ENCODE data around the gene KCTD4.

The KCTD4 gene

GRCh38 chr13:45185286-45185685, 15.6 kb downstream of the KCTD4 start:
- H3K4me3 ChIP-seq = no peak overlapping the region
- H3K27me3 ChIP-seq = no peaks in the 10 kb centered on the region
- intact Hi-C loops (cut with DNase I; ENCODE audit: low total_unique reads) = no loop called here
- no peaks in the 10 kb centered on the region for H3K9me3 ChIP-seq
- TF ChIP-seq CTCF (IDR thresholded peaks at IDR 0.05) = no peak
- peaks cover 0 to 4% (median 0%) of the 10 kb centered on the region in 3 donors for H3K36me3 ChIP-seq
- no peak overlapping the region for H3K27ac ChIP-seq
- no peak for DNase-seq
- no peaks in the 10 kb centered on the region for H3K4me1 ChIP-seq

GRCh38 chr13:45184693-45185092, 16.2 kb downstream of the KCTD4 start:
- no peaks in the 10 kb centered on the region for H3K9me3 ChIP-seq
- intact Hi-C loops (cut with DNase I; ENCODE audit: low total_unique reads) = no loop called here
- H3K27me3 ChIP-seq = no peaks in the 10 kb centered on the region
- DNase-seq = no peak
- H3K27ac ChIP-seq = no peak overlapping the region
- H3K4me3 ChIP-seq = no peak overlapping the region
- H3K36me3 ChIP-seq = peaks cover 0 to 4% (median 0%) of the 10 kb centered on the region in 3 donors
- H3K4me1 ChIP-seq = no peaks in the 10 kb centered on the region
- no peak for TF ChIP-seq CTCF (IDR thresholded peaks at IDR 0.05)

- H3K9me3 ChIP-seq = no peaks in the 10 kb centered on the region
- intact Hi-C loops (cut with DNase I; ENCODE audit: low total_unique reads) = no loop called here
- H3K27ac ChIP-seq = no peak overlapping the region
- H3K36me3 ChIP-seq = peaks cover 0 to 4% (median 0%) of the 10 kb centered on the region in 3 donors
- no peak overlapping the region for H3K4me3 ChIP-seq
- no peaks in the 10 kb centered on the region for H3K27me3 ChIP-seq
- H3K4me1 ChIP-seq = peaks cover 0 to 9% (median 6%) of the 10 kb centered on the region in 4 donors
- TF ChIP-seq CTCF (IDR thresholded peaks at IDR 0.05) = no peak
- DNase-seq = no peak
These were observed 19.9 kb downstream of the KCTD4 start for GRCh38 chr13:45180713-45181601.

- Histone ChIP-seq H3K27ac (no peak overlapping the region), H3K27me3 (no peaks in the 10 kb centered on the region), H3K4me1 (peaks cover 0 to 9% (median 6%) of the 10 kb centered on the region in 4 donors), H3K36me3 (peaks cover 0 to 4% (median 0%) of the 10 kb centered on the region in 3 donors), H3K9me3 (no peaks in the 10 kb centered on the region), H3K4me3 (no peak overlapping the region)
- no peak for TF ChIP-seq CTCF (IDR thresholded peaks at IDR 0.05)
- DNase-seq = no peak
- intact Hi-C loops (cut with DNase I; ENCODE audit: low total_unique reads) = no loop called here
These were observed 20.5 kb downstream of the KCTD4 start for GRCh38 chr13:45180303-45180702.

- DNase-seq = no peak
- no peak for TF ChIP-seq CTCF (IDR thresholded peaks at IDR 0.05)
- intact Hi-C loops (cut with DNase I; ENCODE audit: low total_unique reads) = no loop called here
- Histone ChIP-seq H3K9me3 (no peaks in the 10 kb centered on the region), H3K4me1 (peaks cover 0 to 9% (median 6%) of the 10 kb centered on the region in 4 donors), H3K27ac (no peak overlapping the region), H3K4me3 (no peak overlapping the region), H3K27me3 (no peaks in the 10 kb centered on the region), H3K36me3 (peaks cover 0 to 4% (median 0%) of the 10 kb centered on the region in 3 donors)
These were observed 21.4 kb downstream of the KCTD4 start for GRCh38 chr13:45179428-45179827.
